Body of pancreas (tissue), 4 donors: ENCODE measurements around the gene EXO5. TPM values are rescaled to one million over a fixed set of nuclear protein-coding genes. Genes with fewer than 3 reads are reported as not detected.
"Not testable (repeated sequence)": the region's sequence is repeated elsewhere in the genome, so short reads cannot be mapped to it uniquely, and the experiment has no call there.

Experiments
- ATAC-seq: fragments of 150-250 bp; one replicate; pipeline ENCODE4 v1.9.1; 2016
- DNase-seq, 4 donors: peaks; one replicate each; pipeline ENCODE4 v3.0.0-alpha.2; 2019
- H3K27ac ChIP-seq, 4 donors: fragments of 200-600 bp; sonication (generic); 1 replicate in 3 of 4; 2 replicates in 1 of 4; pipeline versions ENCODE4 v1.5.1 to v1.6.1; 2016 to 2019; ENCODE audit warnings: mild to moderate bottlenecking in 1 of 4, mixed read lengths in 1 of 4, moderate library complexity in 1 of 4
- H3K27me3 ChIP-seq, 2 donors: fragments of 200-600 bp; sonication (generic); one replicate each; pipeline ENCODE4 v1.6.0; 2016; ENCODE audit warnings: mild to moderate bottlenecking in 1 of 2
- H3K36me3 ChIP-seq, 2 donors: fragments of 200-600 bp; sonication (generic); replicated peaks in 1 of 2; 2 replicates each; pipeline ENCODE4 v1.5.1; 2016; ENCODE audit warnings: low read depth in 2 of 2; ENCODE audit not compliant: insufficient read depth in 1 of 2
- H3K4me1 ChIP-seq: fragments of 200-600 bp; sonication (generic); one replicate; pipeline ENCODE4 v1.6.0; 2016
- H3K4me3 ChIP-seq, 2 donors: fragments of 200-600 bp; sonication (generic); 1 replicate in 1 of 2; 2 replicates in 1 of 2; pipeline ENCODE4 v1.5.1; 2016 to 2019
- H3K9me3 ChIP-seq, 3 donors: fragments of 200-600 bp; sonication (generic); 1 replicate in 2 of 3; 2 replicates in 1 of 3; pipeline ENCODE4 v1.5.1; 2016
- CTCF ChIP-seq, 7 experiments: fragments of 450-650 bp in 4 of 7; fragments of 200-600 bp in 3 of 7; sonication (generic) in 3 of 7; IDR thresholded peaks; one replicate each; pipeline ENCODE4 v1.5.1; 2016 to 2019; ENCODE audit warnings: antibody characterized with exemption in 7 of 7
- POLR2A ChIP-seq, 3 donors: fragments of 450-650 bp; IDR thresholded peaks; one replicate each; pipeline ENCODE4 v1.6.1; 2016; ENCODE audit warnings: antibody characterized with exemption in 3 of 3, mild to moderate bottlenecking in 2 of 3
- WGBS, 2 donors: methylation state at CpG; one replicate each; pipeline ENCODE4 v1.1.5; 2017; 5-methylcytosine and 5-hydroxymethylcytosine counted together
- intact Hi-C: fragments of 100-400 bp; cut with DNase I; formaldehyde crosslinking; loops from one replicate; pipeline ENCODE4 v1.15.1; 2023
- total RNA-seq, 2 donors: library from RNA; depleted of rRNA; stranded (reverse); fragments of >200 nt; gene quantifications; one replicate each; pipeline ENCODE4 v1.1.0, GENCODE V29; 2016

Gene EXO5
- total RNA-seq, 2 donors from 2014 or later = 5.2 to 12.9 TPM

- WGBS, 2 donors = 0 to 2% methylated on average over 12 to 51 of the region's 65 CpGs
- H3K4me1 ChIP-seq = peaks cover 8% of the 10 kb centered on the region
- intact Hi-C loops = no loop called here
- TF ChIP-seq CTCF (IDR thresholded peaks at IDR 0.05) (no peak), POLR2A (IDR thresholded peaks at IDR 0.05) (peak; percentile 28 to 45 (median 45))
- H3K27me3 ChIP-seq = no peaks in the 10 kb centered on the region
- ATAC-seq (peak; percentile 85), DNase-seq (peak; percentile 56 to 73 (median 63))
- peak within 1 kb of the TSS; percentile 76 to 85 for H3K4me3 ChIP-seq
- H3K27ac ChIP-seq = peak within 1 kb of the TSS in 3 of 4 donors; percentile 49 to 68 (median 60)
- no peaks in the 10 kb centered on the region for H3K36me3 ChIP-seq
- no peaks in the 10 kb centered on the region for H3K9me3 ChIP-seq
Measured at GRCh38 chr1:40476924-40477677, 31.5 kb upstream of the EXO5 start, which contains the start of gene ZFP69. TSS of gene ZFP69 (plus strand) at chr1:40477290. CDS start at chr1:40479362, 2,072 bp downstream.

- WGBS, 2 donors = 1 to 2% methylated on average over 7 to 17 of the region's 17 CpGs
- TF ChIP-seq POLR2A (IDR thresholded peaks at IDR 0.05) = no peak
- DNase-seq = peak in 2 of 4 donors; percentile 14
- H3K27ac ChIP-seq = peak overlapping the region in 3 of 4 donors; percentile 49 to 68 (median 60)
- peaks cover 8% of the 10 kb centered on the region for H3K4me1 ChIP-seq
- H3K9me3 ChIP-seq = no peaks in the 10 kb centered on the region
- no peaks in the 10 kb centered on the region for H3K36me3 ChIP-seq
- H3K27me3 ChIP-seq = no peaks in the 10 kb centered on the region
- intact Hi-C loops = no loop called here
- peak; percentile 34 for ATAC-seq
- H3K4me3 ChIP-seq = peak overlapping the region; percentile 76 to 85
Measured at GRCh38 chr1:40477678-40478053, 30.9 kb upstream of the EXO5 start.

- no peaks in the 10 kb centered on the region for H3K9me3 ChIP-seq
- H3K27me3 ChIP-seq = no peaks in the 10 kb centered on the region
- H3K4me1 ChIP-seq = peaks cover 8% of the 10 kb centered on the region
- no peak overlapping the region for H3K4me3 ChIP-seq
- TF ChIP-seq CTCF (IDR thresholded peaks at IDR 0.05) (no peak), POLR2A (IDR thresholded peaks at IDR 0.05) (no peak)
- ATAC-seq = no peak
- DNase-seq = no peak
- WGBS, 2 donors = 28 to 33% methylated on average over 2 of the region's 2 CpGs
- no peak overlapping the region for H3K27ac ChIP-seq
- H3K36me3 ChIP-seq = no peaks in the 10 kb centered on the region
- intact Hi-C loops = no loop called here
Measured at GRCh38 chr1:40478276-40478675, 30.3 kb upstream of the EXO5 start.

- TF ChIP-seq POLR2A (IDR thresholded peaks at IDR 0.05) = no peak
- TF ChIP-seq CTCF (IDR thresholded peaks at IDR 0.05) = no peak
- intact Hi-C loops = no loop called here
- Histone ChIP-seq H3K4me1 (peaks cover 8% of the 10 kb centered on the region), H3K36me3 (no peaks in the 10 kb centered on the region), H3K27ac (no peak overlapping the region), H3K9me3 (no peaks in the 10 kb centered on the region), H3K4me3 (no peak overlapping the region), H3K27me3 (no peaks in the 10 kb centered on the region)
- no peak for DNase-seq
- whole genome bisulfite sequencing, 2 donors = 85 to 91% methylated on average over 3 to 4 of the region's 4 CpGs
- no peak for ATAC-seq
Measured at GRCh38 chr1:40479156-40479555, 29.4 kb upstream of the EXO5 start.

GRCh38 chr1:40495315-40495903 lies 13.2 kb upstream of the EXO5 start:
- intact Hi-C loops = no loop called here

GRCh38 chr1:40502651-40503050 lies 5.9 kb upstream of the EXO5 start:
- not testable (repeated sequence) for ATAC-seq
- peaks cover 0 to 18% (median 0%) of the 10 kb centered on the region in 3 donors for H3K9me3 ChIP-seq
- 91 to 98% methylated on average over 4 of the region's 4 CpGs for WGBS, 2 donors

More at GRCh38 chr1:40495315-40495903, 13.2 kb upstream of the EXO5 start:
- TF ChIP-seq CTCF (IDR thresholded peaks at IDR 0.05) (no peak), POLR2A (IDR thresholded peaks at IDR 0.05) (no peak)
- H3K4me3 ChIP-seq = no peak overlapping the region
- H3K9me3 ChIP-seq = peaks cover 0 to 24% (median 0%) of the 10 kb centered on the region in 3 donors
- WGBS, 2 donors = 94 to 98% methylated on average over 4 of the region's 4 CpGs
- peaks cover 14 to 16% of the 10 kb centered on the region in 2 donors for H3K36me3 ChIP-seq
- H3K27ac ChIP-seq = no peak overlapping the region
- no peaks in the 10 kb centered on the region for H3K27me3 ChIP-seq
- no peaks in the 10 kb centered on the region for H3K4me1 ChIP-seq
- no peak for DNase-seq
- ATAC-seq = no peak

More at GRCh38 chr1:40502651-40503050, 5.9 kb upstream of the EXO5 start:
- H3K4me1 ChIP-seq, intact Hi-C loops, H3K27ac ChIP-seq, DNase-seq, H3K27me3 ChIP-seq, H3K36me3 ChIP-seq, H3K4me3 ChIP-seq: not testable (repeated sequence)
